HG02870 (cell line): ENCODE results near the gene GIMAP8.
"Not testable (repeated sequence)": the region's sequence is repeated elsewhere in the genome, so short reads cannot be mapped to it uniquely, and the experiment has no call there.

Source experiments
- ATAC-seq: cut with Tn5 transposase; IDR thresholded peaks from one replicate; pipeline ENCODE4 v1.9.1; 2021; ENCODE audit warnings: mild to moderate bottlenecking, moderate library complexity; ENCODE audit not compliant: unreplicated experiment

The GIMAP8 gene

GRCh38 chr7:150461520-150461919 lies 11.1 kb downstream of the GIMAP8 start:
- no peak for ATAC-seq

GRCh38 chr7:150462413-150462812 lies 12.0 kb downstream of the GIMAP8 start:
- ATAC-seq = no peak

DNA sequence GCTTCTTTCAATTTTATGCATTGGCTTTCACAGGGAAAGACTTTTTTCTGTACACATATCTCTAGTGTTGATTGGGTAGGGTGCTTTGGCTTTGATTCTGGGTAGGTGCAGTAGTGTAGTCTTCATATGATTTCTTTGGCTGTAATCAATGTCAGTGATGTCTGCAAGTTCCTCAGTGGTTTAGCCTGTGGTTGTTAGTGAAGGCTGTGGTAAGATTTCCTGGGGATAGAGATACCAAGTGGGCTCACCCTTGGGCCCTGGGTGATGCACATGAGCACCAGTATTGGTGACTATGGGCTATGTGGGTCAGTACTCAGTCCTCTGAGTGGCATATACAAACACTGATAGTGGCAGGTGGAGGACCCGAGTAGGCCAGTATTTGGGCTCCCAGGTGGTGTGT lies 13.0 kb downstream of the GIMAP8 start:
- no peak for ATAC-seq

- no peak for ATAC-seq
These were observed 14.5 kb downstream of the GIMAP8 start for GRCh38 chr7:150464962-150465361.

DNA sequence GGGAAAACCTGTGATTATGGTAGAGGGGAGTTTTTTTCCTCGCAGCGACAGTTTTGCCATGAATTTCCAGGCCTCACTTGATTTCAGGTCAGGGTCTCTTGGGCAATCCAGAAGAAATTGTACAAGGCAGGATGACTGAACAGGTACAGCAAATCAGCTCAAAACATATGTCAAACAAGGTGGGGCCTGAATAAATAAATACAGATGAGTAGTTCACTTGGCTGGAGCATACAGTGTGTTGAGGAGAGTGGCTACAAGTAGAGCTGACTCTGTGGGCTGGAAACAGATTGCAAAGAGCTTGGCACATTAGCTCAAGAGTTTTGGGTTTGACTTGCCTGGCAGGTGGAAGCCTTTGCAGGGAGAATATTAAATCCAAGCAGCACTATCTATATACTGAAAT lies 15.0 kb downstream of the GIMAP8 start:
- no peak for ATAC-seq

GRCh38 chr7:150466477-150466876 lies 16.0 kb downstream of the GIMAP8 start:
- no peak for ATAC-seq

- no peak for ATAC-seq
These were observed 17.8 kb downstream of the GIMAP8 start for GRCh38 chr7:150468241-150468640.

GRCh38 chr7:150471886-150472285 lies 21.5 kb downstream of the GIMAP8 start:
- no peak for ATAC-seq

- ATAC-seq = no peak
These were observed 23.5 kb downstream of the GIMAP8 start for GRCh38 chr7:150473902-150474301.

DNA sequence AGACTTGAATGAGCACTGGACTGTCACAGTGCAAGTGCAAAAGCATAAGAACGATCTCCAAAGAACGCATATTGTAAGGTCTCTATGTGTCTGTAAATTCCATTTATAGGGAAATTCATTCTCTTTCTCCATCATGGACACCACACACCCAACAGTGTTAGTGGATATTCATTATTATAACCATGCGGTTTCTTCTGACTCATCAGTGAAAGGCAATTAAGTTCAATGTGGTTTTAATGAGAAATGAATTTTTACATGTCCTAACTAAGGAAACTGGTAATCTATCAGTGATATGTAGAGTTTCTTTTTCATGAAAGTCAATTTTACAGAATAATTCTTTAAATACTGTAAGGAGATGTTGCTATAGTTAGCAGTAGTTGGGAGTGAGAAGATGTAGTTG lies 25.9 kb downstream of the GIMAP8 start:
- ATAC-seq = no peak

DNA sequence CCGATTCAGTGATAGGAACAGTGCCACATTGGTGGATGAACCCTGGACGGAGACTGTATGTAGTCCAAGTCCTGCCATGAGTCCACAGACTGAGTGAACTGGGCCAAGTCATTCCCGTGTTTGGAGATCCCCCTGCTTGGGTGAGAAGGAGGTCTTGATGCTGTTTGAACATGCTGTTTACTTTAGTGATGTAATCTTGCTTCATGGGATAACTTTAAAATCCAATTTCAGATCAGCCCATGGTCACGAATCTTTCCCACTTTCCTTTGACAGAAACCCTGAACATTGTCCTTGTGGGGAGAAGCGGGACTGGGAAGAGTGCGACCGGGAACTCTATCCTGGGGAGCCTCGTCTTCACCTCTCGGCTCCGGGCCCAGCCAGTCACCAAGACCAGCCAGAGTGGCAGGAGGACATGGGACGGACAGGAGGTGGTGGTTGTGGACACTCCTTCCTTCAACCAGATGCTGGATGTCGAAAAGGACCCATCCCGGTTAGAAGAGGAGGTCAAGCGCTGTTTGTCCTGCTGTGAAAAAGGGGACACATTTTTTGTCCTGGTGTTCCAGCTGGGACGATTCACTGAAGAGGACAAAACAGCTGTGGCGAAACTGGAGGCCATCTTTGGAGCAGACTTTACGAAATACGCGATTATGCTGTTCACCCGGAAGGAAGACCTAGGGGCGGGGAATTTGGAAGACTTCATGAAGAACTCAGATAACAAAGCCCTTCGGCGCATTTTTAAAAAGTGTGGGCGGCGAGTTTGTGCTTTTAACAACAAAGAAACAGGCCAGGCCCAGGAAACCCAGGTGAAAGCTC lies 26.6 kb downstream of the GIMAP8 start:
- ATAC-seq = no peak

- ATAC-seq = no peak
These were observed 28.7 kb downstream of the GIMAP8 start for GRCh38 chr7:150479023-150479716.

- ATAC-seq = no peak
These were observed 30.9 kb downstream of the GIMAP8 start for GRCh38 chr7:150481186-150481920.

DNA sequence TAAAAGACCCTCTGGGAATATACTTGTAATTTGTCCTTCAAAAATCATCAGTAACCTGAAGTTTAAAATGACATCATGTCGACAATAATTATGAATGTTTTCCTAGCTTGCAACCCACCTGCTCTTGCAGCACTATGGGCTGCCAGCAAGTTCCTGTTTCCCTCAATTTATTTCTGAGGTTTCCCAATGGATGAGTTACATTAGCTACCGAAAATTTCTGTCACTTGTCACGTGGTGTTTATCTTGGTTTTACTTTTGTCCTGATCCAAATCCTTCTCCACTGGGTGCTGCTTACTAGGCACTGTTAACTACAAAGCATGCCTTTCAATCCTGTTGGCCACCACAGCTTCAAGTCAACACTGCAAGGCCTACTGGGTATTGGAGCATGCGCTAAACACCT lies 31.5 kb downstream of the GIMAP8 start:
- ATAC-seq = no peak

DNA sequence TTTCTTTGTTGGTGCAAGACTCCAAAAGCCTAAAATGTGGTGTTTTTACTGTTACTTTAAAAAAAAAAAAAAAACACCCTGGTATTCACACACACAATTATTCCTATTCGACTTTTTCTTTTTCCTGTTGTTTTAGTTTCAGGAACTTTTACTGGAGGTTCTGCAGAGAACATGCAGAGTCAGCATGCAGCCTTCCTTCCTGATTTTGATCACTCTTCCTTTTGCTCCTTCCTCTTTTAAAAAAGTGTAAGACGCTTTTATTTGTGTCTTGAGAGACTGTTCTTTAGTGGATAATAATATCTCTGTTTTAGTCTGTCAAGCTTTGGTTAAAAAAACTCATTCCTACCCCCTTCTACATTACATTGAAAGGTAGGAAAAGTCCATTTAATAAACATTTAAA lies 33.1 kb downstream of the GIMAP8 start:
- ATAC-seq = not testable (repeated sequence)

- not testable (repeated sequence) for ATAC-seq
These were observed 33.6 kb downstream of the GIMAP8 start for GRCh38 chr7:150484071-150484470.

DNA sequence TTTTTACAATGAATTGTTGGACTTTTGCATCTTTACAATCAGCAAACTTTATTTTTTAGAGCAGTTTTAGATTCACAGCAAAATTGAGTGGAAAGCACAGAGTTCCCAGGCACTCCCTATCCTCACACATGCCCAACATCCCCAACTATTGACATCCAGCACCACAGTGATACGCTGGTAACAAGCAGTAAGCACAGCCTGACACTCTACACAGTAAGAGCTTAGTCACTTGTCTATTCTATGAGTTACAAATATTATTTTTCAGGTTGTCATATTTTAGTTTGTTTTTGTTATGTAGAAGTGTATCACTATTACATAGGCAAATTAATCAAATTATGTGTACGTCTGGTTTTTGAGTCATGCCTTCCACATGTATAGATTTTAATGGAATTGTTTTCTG lies 37.2 kb downstream of the GIMAP8 start:
- ATAC-seq = no peak

GRCh38 chr7:150489782-150490181 lies 39.4 kb downstream of the GIMAP8 start:
- ATAC-seq = no peak

DNA sequence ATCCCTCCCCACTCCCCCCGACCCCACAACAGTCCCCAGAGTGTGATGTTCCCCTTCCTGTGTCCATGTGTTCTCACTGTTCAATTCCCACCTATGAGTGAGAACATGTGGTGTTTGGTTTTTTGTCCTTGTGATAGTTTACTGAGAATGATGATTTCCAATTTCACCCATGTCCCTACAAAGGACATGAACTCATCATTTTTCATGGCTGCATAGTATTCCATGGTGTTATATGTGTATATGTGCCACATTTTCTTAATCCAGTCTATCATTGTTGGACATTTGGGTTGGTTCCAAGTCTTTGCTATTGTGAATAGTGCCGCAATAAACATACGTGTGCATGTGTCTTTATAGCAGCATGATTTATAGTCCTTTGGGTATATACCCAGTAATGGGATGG lies 43.0 kb downstream of the GIMAP8 start:
- ATAC-seq = not testable (repeated sequence)

DNA sequence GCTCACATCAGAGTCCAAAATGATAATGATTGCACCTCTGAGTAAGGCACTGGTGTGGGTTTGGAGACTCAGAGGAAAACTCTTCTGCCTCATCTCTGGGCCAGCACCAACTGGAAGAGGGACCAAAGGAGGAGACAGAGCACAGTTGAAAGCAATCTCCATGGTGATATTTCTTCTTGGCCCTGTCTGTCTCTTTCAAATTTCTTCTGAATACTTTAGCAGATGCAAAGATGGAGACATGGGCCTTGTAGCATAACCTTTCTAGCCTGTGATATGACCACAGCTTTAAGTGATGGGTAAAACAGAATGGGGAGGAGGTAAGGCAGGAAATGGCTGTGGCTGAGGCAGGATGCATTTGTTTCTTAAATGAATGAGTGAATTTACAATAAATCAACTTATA lies 52.1 kb downstream of the GIMAP8 start:
- no peak for ATAC-seq

- no peak for ATAC-seq
These were observed 52.7 kb downstream of the GIMAP8 start for GRCh38 chr7:150503155-150503554.

- ATAC-seq = no peak
These were observed 53.2 kb downstream of the GIMAP8 start for GRCh38 chr7:150503581-150503980.
